Tibial nerve (tissue), 4 donors: ENCODE data around the gene NMT1. TPM values are rescaled to one million over a fixed set of nuclear protein-coding genes. Genes with fewer than 3 reads are reported as not detected.
A peak's percentile ranks its signal among the peaks of the same experiment; 100 is the strongest.

Source experiments
- DNase-seq, 2 donors: peaks; one replicate each; pipeline ENCODE4 v3.0.0-alpha.2; 2019; ENCODE audit warnings: low spot score in 2 of 2
- H3K27ac ChIP-seq, 4 donors: fragments of 200-600 bp; sonication (generic) in 3 of 4; one replicate each; pipeline ENCODE4 v1.5.1; 2017 to 2019; ENCODE audit warnings: mild to moderate bottlenecking in 1 of 4
- H3K27me3 ChIP-seq, 2 donors: fragments of 200-600 bp; sonication (generic) in 1 of 2; one replicate each; pipeline versions ENCODE4 v1.5.1 to v1.6.0; 2017 to 2019
- H3K36me3 ChIP-seq, 3 donors: fragments of 200-600 bp; sonication (generic); one replicate each; pipeline ENCODE4 v1.5.1; 2018 to 2019
- H3K4me1 ChIP-seq, 4 donors: fragments of 200-600 bp; sonication (generic) in 3 of 4; one replicate each; pipeline ENCODE4 v1.5.1; 2017 to 2019
- H3K4me3 ChIP-seq, 4 donors: fragments of 200-600 bp; sonication (generic) in 3 of 4; one replicate each; pipeline ENCODE4 v1.5.1; 2017 to 2019; ENCODE audit warnings: mild to moderate bottlenecking in 1 of 4, moderate library complexity in 1 of 4
- H3K9me3 ChIP-seq, 4 donors: fragments of 200-600 bp; sonication (generic) in 3 of 4; one replicate each; pipeline ENCODE4 v1.5.1; 2017 to 2019
- CTCF ChIP-seq, 5 experiments: fragments of 200-600 bp in 3 of 5; fragments of 450-650 bp in 2 of 5; sonication (generic) in 3 of 5; IDR thresholded peaks; one replicate each; pipeline ENCODE4 v1.5.1; 2016 to 2019; ENCODE audit warnings: antibody characterized with exemption in 5 of 5, mild to moderate bottlenecking in 3 of 5, moderate library complexity in 2 of 5
- EP300 ChIP-seq, 2 donors: sonication (generic); formaldehyde crosslinking; IDR thresholded peaks; one replicate each; pipeline ENCODE4 v1.6.1; 2017; ENCODE audit warnings: antibody characterized with exemption in 2 of 2, mild to moderate bottlenecking in 1 of 2
- POLR2A ChIP-seq, 2 donors: fragments of 450-650 bp; IDR thresholded peaks; one replicate each; pipeline ENCODE4 v1.6.1; 2017; ENCODE audit warnings: antibody characterized with exemption in 2 of 2, mild to moderate bottlenecking in 2 of 2, moderate library complexity in 2 of 2
- WGBS, 2 donors: methylation state at CpG; one replicate each; pipeline ENCODE4 v1.1.5; 2018; 5-methylcytosine and 5-hydroxymethylcytosine counted together
- total RNA-seq, 4 donors: library from RNA; depleted of rRNA; stranded (reverse); fragments of >200 nt; gene quantifications; one replicate each; pipeline ENCODE4 v1.1.0, GENCODE V29; 2016

Gene NMT1
- total RNA-seq, 4 donors from 2014 or later, result 63.2 to 97.9 (median 80.1) TPM

DNA sequence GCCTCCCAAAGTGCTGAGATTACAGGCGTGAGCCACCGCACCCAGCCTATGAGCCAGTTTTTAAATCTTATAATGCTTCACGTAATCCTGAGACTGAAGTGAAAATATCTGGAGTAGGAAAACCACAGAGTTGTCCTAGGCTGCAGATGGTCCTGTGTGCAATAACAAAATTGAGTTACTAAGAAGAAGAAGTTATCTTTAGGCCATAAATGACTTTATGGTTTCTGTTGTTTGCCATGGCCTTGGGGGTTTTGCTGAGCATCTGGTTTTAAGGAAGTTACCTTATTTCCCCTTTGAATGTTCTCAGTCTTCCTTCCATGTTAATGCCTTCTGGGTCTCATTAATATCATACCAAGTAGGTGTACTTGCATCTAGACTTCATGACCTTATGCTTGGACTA lies 16.5 kb downstream of the NMT1 start:
- Histone ChIP-seq H3K4me1 (peaks cover 0 to 39% (median 25%) of the 10 kb centered on the region in 4 donors), H3K27me3 (no peaks in the 10 kb centered on the region), H3K4me3 (no peak overlapping the region), H3K27ac (no peak overlapping the region), H3K9me3 (no peaks in the 10 kb centered on the region), H3K36me3 (peaks cover 2 to 60% (median 13%) of the 10 kb centered on the region in 3 donors)
- TF ChIP-seq POLR2A (IDR thresholded peaks at IDR 0.05), result no peak
- 65 to 86% methylated on average over 3 of the region's 3 CpGs for WGBS, 2 donors
- no peak for DNase-seq

DNA sequence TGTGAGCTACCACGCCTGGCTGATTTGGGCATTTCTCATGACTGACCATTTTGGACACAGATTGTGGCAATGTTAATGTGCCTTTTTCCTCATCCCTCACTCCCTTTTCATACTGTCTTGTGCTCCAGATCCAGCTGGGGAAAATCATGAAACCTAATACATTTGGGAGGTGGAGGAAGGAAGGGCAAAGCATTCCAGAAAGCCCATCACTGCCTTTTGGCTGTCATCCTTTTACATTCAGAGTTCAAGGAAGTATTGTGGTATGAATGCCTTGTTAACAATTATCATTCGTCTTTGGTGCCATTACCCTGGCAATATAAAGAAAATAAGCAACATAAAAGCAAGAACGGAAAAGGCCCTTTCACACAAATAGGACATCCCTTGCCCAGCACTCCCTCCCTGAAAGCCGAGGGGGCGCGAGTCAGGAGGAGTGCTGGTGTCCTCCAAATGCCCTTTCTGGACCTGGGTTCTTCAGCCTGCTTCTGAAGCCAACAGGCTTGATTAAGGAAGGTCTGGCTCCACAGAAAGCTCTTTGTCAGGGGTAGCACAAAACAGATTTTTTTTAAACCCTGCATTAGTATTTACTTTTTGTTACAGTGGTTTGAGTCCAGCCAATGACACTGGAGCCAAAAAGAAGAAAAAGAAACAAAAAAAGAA lies 20.1 kb downstream of the NMT1 start:
- DNase-seq, result no peak
- H3K27ac ChIP-seq, result no peak overlapping the region
- 71 to 77% methylated on average over 6 of the region's 6 CpGs for WGBS, 2 donors

GRCh38 chr17:45086391-45086790 lies 25.3 kb downstream of the NMT1 start:
- Histone ChIP-seq H3K9me3 (no peaks in the 10 kb centered on the region), H3K4me3 (no peak overlapping the region), H3K27me3 (no peaks in the 10 kb centered on the region), H3K27ac (peak overlapping the region in 1 of 4 donors; percentile 32), H3K4me1 (peaks cover 0 to 12% (median 3%) of the 10 kb centered on the region in 4 donors), H3K36me3 (peaks cover 7 to 100% (median 20%) of the 10 kb centered on the region in 3 donors)
- DNase-seq, result no peak
- 70 to 76% methylated on average over 4 of the region's 4 CpGs for WGBS, 2 donors
- TF ChIP-seq EP300 (IDR thresholded peaks at IDR 0.05) (no peak), POLR2A (IDR thresholded peaks at IDR 0.05) (no peak), CTCF (IDR thresholded peaks at IDR 0.05) (no peak)

More for the DNA sequence above, 20.1 kb downstream of the NMT1 start:
- Histone ChIP-seq H3K36me3 (peaks cover 5 to 80% (median 17%) of the 10 kb centered on the region in 3 donors), H3K4me1 (peaks cover 0 to 20% (median 12%) of the 10 kb centered on the region in 4 donors), H3K27me3 (no peaks in the 10 kb centered on the region), H3K9me3 (no peaks in the 10 kb centered on the region), H3K4me3 (no peak overlapping the region)
- no peak for TF ChIP-seq EP300 (IDR thresholded peaks at IDR 0.05)
- no peak for TF ChIP-seq CTCF (IDR thresholded peaks at IDR 0.05)
- TF ChIP-seq POLR2A (IDR thresholded peaks at IDR 0.05), result no peak

GRCh38 chr17:45086865-45087503 lies 25.9 kb downstream of the NMT1 start:
- no peak for TF ChIP-seq POLR2A (IDR thresholded peaks at IDR 0.05)
- no peak for TF ChIP-seq EP300 (IDR thresholded peaks at IDR 0.05)
- TF ChIP-seq CTCF (IDR thresholded peaks at IDR 0.05), result no peak
- WGBS, 2 donors, result 85 to 90% methylated on average over 6 of the region's 6 CpGs
- Histone ChIP-seq H3K27ac (peak overlapping the region in 1 of 4 donors; percentile 32), H3K27me3 (no peaks in the 10 kb centered on the region), H3K4me1 (peaks cover 0 to 17% (median 8%) of the 10 kb centered on the region in 4 donors), H3K9me3 (no peaks in the 10 kb centered on the region), H3K4me3 (no peak overlapping the region), H3K36me3 (peaks cover 7 to 100% (median 14%) of the 10 kb centered on the region in 3 donors)
- no peak for DNase-seq

- H3K9me3 ChIP-seq, result no peaks in the 10 kb centered on the region
- peaks cover 6 to 97% (median 9%) of the 10 kb centered on the region in 3 donors for H3K36me3 ChIP-seq
- no peaks in the 10 kb centered on the region for H3K27me3 ChIP-seq
- H3K4me3 ChIP-seq, result no peak overlapping the region
- no peak for DNase-seq
- H3K27ac ChIP-seq, result peak overlapping the region in 1 of 4 donors; percentile 55
- TF ChIP-seq POLR2A (IDR thresholded peaks at IDR 0.05) (no peak), EP300 (IDR thresholded peaks at IDR 0.05) (no peak), CTCF (IDR thresholded peaks at IDR 0.05) (no peak)
- peaks cover 0 to 23% (median 13%) of the 10 kb centered on the region in 4 donors for H3K4me1 ChIP-seq
- 56 to 82% methylated on average over 3 of the region's 3 CpGs for WGBS, 2 donors
These were observed 26.4 kb downstream of the NMT1 start for GRCh38 chr17:45087504-45087975.
